LNCAP (cell line): ENCODE measurements around the gene CCDC197.

Source experiments
- TF ChIP-seq, protein P1 (sequence below): fragments of 450-650 bp; IDR thresholded peaks from 2 replicates; pipeline ENCODE4 v1.5.1; 2017; ENCODE audit warnings: mild to moderate bottlenecking

The CCDC197 gene

DNA sequence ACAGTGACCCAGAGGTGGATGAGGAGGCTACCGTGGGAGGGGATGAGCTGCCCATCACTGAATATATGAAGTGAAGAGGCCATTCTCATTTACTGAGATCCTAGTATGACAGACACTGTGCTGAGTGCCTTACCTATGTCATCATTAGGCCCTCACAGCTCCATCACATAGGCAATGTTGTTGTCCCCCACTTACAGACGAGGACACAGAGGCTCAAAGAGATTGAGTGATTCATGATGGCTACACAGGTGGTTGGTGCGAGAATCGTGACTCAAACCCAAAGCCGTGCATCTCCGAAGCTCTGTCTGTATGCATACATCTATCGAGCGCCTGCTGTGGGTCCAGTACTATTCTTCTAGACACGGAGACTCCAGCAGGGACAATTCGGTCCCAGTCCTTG is 5.9 kb upstream of the CCDC197 start:
- TF ChIP-seq, protein P1, sequence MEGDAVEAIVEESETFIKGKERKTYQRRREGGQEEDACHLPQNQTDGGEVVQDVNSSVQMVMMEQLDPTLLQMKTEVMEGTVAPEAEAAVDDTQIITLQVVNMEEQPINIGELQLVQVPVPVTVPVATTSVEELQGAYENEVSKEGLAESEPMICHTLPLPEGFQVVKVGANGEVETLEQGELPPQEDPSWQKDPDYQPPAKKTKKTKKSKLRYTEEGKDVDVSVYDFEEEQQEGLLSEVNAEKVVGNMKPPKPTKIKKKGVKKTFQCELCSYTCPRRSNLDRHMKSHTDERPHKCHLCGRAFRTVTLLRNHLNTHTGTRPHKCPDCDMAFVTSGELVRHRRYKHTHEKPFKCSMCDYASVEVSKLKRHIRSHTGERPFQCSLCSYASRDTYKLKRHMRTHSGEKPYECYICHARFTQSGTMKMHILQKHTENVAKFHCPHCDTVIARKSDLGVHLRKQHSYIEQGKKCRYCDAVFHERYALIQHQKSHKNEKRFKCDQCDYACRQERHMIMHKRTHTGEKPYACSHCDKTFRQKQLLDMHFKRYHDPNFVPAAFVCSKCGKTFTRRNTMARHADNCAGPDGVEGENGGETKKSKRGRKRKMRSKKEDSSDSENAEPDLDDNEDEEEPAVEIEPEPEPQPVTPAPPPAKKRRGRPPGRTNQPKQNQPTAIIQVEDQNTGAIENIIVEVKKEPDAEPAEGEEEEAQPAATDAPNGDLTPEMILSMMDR, result no peak

DNA sequence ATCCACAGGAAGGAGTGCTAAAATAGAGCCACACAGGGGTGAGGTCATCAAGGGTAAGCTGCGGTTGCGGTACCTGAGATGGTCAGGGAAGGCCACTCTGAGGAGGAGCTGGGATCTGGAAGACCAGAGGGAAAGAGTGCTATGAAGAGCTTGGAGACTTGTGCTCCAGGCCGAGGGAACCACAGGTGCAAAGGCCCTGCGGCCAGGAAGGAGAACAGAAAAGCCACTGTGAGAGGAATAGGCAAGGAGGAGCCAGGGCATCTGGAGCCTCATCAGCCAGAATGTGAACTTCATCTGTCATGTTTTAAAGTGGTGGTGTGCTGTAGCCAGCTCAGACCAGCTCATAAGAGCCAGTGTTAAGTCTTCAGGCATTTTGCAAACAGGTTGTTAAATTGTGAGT is 5.5 kb upstream of the CCDC197 start:
- TF ChIP-seq, protein P1, result no peak

DNA sequence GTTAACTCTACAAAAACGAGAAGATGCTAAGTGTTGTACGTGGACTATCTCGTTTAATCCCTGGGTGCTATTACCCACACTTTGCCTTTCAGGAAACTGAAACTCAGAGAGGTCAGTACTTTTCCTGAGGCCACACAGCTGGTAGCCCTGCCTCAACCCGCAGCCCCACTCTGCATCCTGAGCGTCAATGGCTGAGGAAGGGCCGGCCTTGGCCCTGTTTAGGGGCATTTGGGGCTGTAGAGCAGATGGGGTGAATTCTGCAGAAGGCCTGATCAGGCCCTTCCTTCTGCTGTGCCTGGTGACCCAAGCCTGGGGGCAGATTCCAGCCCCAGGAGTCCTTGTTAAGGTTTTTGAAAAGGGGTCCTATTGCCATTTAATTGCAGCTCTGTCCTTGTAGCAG is 3.7 kb upstream of the CCDC197 start:
- TF ChIP-seq, protein P1, result no peak

DNA sequence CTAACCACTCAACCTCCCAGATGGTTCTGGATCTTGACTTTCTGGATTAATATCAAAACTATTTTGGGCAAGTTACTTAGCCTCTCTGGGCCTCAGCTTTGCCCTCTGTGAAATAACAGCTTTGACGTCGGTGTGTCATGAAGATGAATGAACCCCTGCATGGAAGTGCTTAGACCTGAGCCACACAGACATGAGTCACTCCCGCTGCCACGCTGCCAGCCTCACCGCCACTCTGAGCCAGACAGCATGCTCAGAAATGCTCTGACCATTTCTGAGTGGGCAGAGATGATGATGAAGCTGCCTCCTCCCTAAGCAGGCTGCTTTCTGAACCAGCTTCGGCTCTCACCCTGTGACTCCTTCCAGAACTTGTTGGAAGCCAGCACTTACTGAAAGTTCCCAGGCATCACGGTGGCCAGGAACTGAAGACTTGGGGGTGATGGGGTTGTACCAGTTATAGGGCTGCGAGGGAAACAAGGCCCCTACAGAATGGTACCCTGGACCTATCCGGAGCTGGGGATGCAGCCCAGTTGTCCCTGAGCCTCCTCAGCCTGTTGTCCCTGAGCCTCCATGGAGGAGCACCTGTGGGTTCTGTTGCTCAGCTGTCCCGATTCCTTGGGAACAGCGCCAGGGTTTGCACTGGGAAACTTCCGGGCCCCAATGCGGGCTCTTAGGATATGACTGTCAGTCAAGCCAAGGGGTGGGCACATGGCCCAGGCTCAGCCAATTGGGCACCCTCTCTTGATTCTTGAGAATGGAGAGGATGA is 2.0 kb upstream of the CCDC197 start:
- TF ChIP-seq, protein P1, result no peak

DNA sequence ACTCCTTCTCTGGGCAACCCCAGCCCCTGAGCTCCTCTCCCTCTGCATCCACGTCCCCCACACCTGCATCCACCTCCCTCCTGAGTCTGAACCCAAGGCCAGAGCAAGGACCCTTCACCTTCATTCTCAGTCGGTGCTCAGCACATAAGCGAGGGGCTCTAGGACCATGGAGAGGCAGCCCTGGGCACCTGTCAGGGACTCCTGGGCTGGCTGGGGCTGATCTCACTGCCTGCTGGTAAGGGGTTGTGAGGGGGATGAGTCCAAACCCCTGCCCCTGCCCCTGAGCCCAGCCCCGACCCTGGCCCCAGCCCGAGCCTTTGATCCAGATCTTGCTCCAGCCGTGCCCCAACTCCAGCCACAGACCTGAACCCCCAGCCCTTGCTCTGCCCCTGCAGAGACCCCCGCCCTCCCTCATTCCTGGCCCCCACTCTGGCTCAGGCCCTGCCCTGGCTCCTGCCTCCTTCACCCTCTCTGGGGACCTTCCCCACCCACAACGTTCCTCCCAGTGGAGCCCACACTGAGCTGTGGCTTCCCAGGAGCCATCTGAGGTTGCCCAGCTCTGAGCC is 888 bp upstream of the CCDC197 start:
- TF ChIP-seq, protein P1, result no peak

DNA sequence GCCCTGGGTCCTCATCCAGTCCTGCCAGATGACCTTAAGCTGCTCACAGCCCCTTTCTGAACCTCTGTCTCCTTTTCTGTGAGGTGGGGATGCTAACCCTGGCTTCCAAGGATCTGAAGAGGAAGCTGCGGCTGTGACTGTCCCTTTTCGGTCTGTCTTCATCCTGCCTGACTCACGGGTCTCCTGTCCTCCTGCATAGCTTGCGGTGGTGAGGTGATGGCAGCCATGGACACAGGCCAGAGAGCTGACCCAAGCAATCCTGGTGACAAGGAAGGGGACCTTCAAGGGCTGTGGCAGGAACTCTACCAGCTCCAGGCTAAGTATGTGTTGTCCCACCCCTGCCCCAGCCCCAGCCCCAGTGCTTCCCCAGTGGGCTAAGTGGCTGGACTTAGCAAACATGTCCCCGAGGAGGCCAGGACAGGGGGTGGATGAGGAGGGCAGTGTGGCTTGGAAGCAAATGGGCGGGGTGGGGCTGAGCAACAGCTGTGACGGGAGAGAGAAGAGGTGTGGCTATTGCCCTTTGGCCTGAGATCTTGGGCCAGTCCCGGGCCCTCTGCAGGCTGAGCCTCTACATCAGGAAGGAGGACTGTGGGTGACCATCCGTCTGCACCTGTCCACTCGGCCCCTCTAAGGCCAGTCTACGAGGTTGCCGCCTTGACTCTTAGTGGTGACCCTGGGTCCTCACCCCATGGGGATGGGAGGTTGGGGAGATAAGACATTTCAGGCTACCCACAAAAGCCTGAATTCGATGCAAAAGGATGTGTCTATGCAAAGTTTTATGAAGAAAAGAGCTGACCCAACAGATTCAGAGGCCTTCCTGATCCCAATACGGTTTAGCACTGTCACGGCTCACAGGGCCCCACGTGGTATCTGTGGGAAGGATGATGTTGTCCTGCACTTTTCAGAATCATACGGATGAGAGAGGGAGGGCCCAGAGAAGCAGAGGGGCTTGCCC is 1.1 kb downstream of the CCDC197 start:
- TF ChIP-seq, protein P1, result no peak

DNA sequence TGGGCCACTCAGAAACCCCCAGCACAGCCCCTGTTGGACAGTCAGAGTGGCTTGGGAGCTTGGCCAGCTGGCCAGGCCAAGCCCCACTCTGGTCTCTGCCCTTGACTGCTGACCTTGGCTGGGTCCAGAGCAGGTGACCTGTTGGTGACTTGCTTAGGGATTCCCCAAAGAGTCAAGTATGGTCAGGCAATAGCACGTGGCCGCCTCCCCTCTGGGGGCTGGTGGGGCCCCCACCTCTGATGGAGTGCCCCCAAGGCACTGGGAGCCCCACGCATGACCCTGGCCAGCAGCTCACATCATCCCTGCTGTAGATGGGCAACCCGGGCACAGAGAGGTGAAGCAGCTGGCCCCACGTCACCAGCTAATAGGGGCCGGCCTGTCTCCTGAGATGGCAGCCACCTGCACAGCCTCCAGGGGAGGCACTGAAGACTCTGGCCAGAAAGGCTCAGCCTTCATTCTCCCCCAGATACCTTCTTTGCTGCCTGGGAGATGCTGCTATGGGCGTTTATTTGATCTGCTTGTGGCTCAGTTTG is 1.8 kb downstream of the CCDC197 start:
- TF ChIP-seq, protein P1, result no peak
